Measurements from ENCODE around the gene LYZL6.
A peak's percentile ranks its signal among the peaks of the same experiment; 100 is the strongest.
"Not testable (repeated sequence)": the region's sequence is repeated elsewhere in the genome, so short reads cannot be mapped to it uniquely, and the experiment has no call there.

Gene LYZL6

GRCh38 chr17:35906191-35906925 is 37.2 kb downstream of the LYZL6 start:
- DNase-seq: no peak

GRCh38 chr17:35903451-35903850 is 40.1 kb downstream of the LYZL6 start:
- DNase-seq: no peak

GRCh38 chr17:35901631-35902175 is 41.8 kb downstream of the LYZL6 start:
- no peak for DNase-seq

- DNase-seq: no peak
Observed at GRCh38 chr17:35900708-35901480, 42.6 kb downstream of the LYZL6 start.

- DNase-seq: no peak
Observed at GRCh38 chr17:35900280-35900679, 43.2 kb downstream of the LYZL6 start.

- DNase-seq: no peak
Observed at GRCh38 chr17:35898283-35899070, 45.0 kb downstream of the LYZL6 start.

GRCh38 chr17:35897772-35898171 is 45.7 kb downstream of the LYZL6 start:
- DNase-seq: not testable (repeated sequence)

GRCh38 chr17:35895636-35896587 is 47.6 kb downstream of the LYZL6 start:
- DNase-seq: no peak

- no peak for DNase-seq
Observed at GRCh38 chr17:35894206-35894605, 49.3 kb downstream of the LYZL6 start.

GRCh38 chr17:35893751-35894150 is 49.8 kb downstream of the LYZL6 start:
- DNase-seq: no peak

GRCh38 chr17:35892091-35893035 is 51.1 kb downstream of the LYZL6 start:
- no peak for DNase-seq

- no peak for DNase-seq
Observed at GRCh38 chr17:35891269-35891668, 52.2 kb downstream of the LYZL6 start.

GRCh38 chr17:35890774-35891155 is 52.7 kb downstream of the LYZL6 start:
- no peak for DNase-seq

GRCh38 chr17:35889818-35890773 is 53.4 kb downstream of the LYZL6 start:
- peak; percentile 81 for DNase-seq

GRCh38 chr17:35889241-35889640 is 54.3 kb downstream of the LYZL6 start:
- no peak for DNase-seq
